HG03354 (cell line): Measurements from ENCODE around the gene PKD1.

Experiments
- ATAC-seq: cut with Tn5 transposase; IDR thresholded peaks from one replicate; pipeline ENCODE4 v1.9.1; 2021; ENCODE audit warnings: mild to moderate bottlenecking; ENCODE audit not compliant: unreplicated experiment, poor library complexity, severe bottlenecking

PKD1 gene

GRCh38 chr16:2081201-2082084, 54.3 kb downstream of the PKD1 start:
- ATAC-seq = no peak

- ATAC-seq = no peak
Observed at GRCh38 chr16:2079991-2080390, 55.7 kb downstream of the PKD1 start.

GRCh38 chr16:2079311-2079800, 56.3 kb downstream of the PKD1 start:
- no peak for ATAC-seq

GRCh38 chr16:2078691-2079090, 57.0 kb downstream of the PKD1 start:
- no peak for ATAC-seq

DNA sequence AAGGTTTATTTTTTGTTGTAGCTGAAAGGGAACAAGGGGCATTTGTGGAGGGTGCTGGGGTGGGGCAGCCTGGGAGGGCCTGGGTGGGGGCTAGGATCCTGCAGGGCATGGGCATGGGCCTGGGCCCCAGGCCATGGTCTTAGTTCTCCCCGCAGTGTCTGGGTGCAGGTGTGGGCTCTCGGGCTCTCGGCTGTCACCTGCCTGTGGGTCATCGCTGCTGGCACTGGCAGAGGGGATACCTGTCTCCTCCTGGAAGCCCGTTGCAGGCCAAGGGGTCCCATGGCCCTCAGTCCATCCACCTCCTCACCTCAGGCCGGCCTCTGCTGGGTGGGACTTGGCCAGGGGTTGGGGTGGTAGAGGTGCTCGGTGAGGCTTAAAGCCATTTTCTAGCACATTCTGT, 57.6 kb downstream of the PKD1 start:
- ATAC-seq = no peak

DNA sequence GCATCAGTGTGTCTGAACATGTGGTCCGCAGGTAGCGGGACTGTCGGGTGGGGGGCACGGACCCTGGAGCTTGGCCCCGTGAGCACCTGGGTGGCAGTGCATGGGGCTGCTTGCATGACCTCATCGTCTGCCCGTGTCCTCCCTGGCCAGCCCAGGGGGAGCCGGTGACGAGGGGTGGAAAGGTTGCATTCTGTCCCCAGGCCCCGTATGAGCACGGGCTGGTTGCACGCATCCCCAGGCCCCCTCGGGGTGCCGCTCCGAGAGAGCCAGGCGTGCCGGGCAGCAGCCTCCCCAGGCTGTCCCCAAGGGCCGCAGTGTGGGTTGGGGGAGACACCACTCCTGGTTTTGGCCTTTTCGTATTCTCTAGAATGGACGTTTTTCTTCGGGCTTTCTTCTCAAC, 58.0 kb downstream of the PKD1 start:
- no peak for ATAC-seq

DNA sequence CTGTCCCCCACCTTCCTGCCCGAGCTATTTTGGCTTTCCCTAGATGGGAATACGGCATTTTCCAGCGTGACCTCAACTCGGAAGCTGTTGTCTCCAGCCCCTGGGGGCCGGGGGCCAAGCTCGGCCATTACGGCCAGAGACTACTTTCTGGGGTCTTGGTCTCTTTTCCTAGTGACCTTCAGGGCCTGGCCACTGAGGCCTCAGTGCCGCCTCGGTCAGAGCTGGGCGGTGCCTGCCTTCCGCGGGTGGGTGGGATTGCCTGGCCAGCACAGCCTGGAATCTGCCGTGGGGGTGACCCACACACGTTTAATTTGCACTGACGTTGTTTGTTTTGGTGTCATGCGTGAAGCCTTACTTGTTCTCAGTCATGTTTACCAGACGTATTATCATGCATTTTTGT, 58.7 kb downstream of the PKD1 start:
- no peak for ATAC-seq

DNA sequence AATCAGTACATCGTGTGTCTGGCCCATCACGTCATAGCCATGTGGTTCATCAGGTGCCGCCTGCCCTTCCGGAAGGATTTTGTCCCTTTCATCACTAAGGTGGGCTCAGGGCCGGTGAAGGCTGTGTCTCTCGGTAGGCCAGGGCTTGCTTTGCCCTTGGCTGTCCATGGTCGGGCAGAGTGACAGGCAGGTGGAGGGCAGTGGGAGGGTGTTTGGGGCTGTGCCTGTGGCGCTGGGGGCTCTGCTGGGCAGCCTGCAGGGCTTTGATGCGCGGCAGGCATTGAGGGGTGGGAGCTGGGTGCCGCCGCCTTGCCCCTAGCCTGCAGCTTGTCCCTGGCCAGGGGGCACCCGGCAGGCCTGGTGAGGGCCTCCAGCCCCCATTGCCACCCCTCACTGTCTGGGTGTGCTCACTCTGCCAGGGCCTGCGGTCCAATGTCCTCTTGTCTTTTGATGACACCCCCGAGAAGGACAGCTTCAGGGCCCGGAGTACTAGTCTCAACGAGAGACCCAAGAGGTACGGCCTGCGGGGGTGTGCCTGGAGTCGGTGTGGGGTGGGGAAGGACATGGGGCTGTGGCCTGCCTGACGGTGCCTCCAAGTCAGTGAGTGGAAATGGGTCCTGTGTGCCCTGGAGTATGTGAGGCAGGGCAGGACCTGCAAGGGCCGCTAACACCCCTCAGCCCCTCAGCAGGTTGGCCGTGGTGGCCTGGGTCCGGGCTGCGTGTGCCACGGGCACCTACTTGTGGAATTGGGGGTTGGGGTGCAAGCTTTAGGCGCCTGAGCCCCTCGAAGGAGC, 59.4 kb downstream of the PKD1 start:
- no peak for ATAC-seq

DNA sequence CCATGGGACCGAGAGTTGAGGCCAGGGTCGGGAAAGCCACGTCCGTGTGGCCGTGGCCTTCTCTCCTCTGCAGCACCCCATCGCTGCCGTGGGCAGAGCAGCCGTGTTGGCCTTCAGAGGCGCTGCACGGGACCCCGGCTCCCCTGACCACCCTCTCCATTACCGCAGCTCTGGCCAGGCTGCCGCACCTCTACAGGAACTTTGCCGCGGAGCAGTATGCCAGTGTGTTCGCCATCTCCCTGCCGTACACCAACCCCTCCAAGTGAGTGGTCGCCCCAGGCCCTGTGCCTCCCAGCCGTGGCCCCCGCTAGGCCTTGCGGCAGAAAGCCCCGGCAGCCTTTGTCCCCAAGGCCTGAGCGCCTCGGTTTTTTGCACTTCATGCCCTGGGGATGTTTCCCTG, 60.1 kb downstream of the PKD1 start:
- ATAC-seq = no peak

DNA sequence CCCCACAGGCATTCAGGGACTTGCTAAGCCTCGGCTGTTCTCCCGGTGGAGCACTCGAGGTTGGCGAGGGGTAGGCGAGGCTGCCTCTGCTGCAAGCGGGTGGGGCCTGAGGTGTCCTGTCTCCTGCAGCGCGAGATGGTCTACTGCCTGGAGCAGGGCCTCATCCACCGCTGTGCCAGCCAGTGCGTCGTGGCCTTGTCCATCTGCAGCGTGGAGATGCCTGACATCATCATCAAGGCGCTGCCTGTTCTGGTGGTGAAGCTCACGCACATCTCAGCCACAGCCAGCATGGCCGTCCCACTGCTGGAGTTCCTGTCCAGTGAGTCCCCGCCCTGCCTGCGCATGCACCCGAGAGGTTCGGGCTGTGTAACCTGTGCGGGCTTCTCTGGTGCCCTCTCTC, 61.6 kb downstream of the PKD1 start:
- no peak for ATAC-seq

DNA sequence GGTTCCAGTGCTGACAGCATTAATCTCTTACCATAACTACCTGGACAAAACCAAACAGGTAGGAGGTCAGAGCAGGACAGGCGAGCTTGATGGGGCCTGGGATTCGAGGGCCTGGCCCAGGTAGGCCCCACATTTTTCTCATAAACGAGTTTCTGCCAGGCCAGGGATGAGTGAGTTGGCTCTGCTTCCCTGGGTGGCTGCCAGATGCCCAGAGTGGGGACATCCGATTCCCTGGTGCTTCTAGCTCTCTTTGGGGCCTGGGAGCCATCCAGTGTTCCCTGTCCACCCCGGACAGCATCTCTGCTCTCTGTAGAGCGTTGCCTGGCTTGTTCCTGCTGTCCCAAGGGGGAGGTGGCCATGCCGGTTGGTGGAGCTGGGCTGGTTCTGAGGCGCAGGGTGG, 62.8 kb downstream of the PKD1 start:
- no peak for ATAC-seq

- ATAC-seq = no peak
Observed at GRCh38 chr16:2071454-2072202, 64.1 kb downstream of the PKD1 start.

GRCh38 chr16:2070576-2071453, 64.9 kb downstream of the PKD1 start:
- no peak for ATAC-seq

GRCh38 chr16:2066139-2066538, 69.6 kb downstream of the PKD1 start:
- ATAC-seq = no peak

GRCh38 chr16:2064368-2064945, 71.2 kb downstream of the PKD1 start:
- ATAC-seq = no peak

DNA sequence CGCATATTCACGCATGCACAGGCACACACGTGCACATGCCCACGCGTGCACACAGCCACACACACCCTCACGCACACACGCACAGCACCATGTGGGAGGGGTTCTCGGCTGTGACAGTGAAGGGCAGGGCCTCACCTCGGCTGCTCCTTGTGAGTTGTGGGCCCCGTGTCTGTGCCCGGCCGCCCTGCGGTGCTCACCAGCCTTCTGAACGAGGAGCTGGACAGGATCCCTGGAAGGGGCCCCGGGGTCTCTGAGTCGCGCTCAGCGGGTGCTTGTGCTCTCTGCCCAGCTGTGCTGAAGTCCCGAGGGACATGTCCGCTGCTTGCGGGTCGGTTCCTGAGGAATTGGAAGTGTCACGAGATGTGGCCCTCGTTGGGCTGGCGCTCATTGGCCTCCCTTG, 71.8 kb downstream of the PKD1 start:
- no peak for ATAC-seq

- no peak for ATAC-seq
Observed at GRCh38 chr16:2062801-2063200, 72.9 kb downstream of the PKD1 start.

DNA sequence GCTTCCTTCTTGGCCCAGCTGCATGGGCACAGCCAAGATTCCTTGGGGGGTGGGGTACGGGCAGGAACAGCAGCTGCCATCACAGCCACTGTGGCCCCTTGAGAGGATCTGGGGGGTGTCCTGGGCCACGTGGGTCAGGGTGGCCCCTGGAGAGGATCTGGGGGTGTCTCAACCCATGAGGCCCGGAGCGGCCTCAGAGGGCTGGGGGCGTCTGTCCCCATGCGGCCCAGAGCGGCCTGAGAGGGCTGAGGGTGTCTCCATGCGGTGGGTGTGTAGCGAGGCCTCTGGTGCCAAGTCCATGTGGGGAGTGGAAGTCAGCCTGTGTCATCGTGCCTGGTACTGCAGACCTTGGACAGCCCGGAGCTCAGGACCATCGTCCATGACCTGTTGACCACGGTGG, 74.2 kb downstream of the PKD1 start:
- ATAC-seq = no peak

DNA sequence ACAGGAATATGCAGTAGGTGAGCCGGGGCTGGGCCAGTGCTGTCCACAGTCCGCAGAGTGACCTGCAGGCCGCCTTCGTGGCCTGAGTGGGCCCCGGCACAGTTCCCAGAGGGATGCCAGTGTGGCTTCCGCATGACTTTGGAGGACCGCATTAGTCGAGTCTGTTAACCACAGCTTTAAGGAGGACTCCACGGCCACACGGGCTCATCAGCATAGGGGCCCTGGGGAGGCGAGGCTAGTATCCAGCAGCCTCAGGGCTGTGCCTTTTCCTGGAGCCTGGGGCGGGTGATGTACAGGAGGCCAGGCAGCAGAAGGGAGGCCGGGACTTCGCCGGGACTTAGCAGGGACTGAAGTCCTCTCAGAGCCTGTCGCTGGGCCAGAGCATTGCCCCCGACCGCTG, 74.7 kb downstream of the PKD1 start:
- no peak for ATAC-seq
